ENCODE results near the gene ACAP3. TPM values are rescaled to one million over a fixed set of nuclear protein-coding genes. Genes with fewer than 3 reads are reported as not detected.
A peak's percentile ranks its signal among the peaks of the same experiment; 100 is the strongest.

The ACAP3 gene
- total and polyA plus RNA-seq, 2 of the 4 experiments (the other 2 are of a cell fraction), result 13.3 to 58.2 TPM

- H3K27me3 ChIP-seq (ENCODE audit: control insufficient read depth, insufficient read depth, low read length), result no peaks in the 10 kb centered on the region
- no peak overlapping the region for H3K4me2 ChIP-seq (ENCODE audit: low read depth, low read length)
- DNase-seq, result no peak
- TF ChIP-seq FOS (IDR thresholded peaks at IDR 0.05; ENCODE audit: low read depth, low read length), result no peak
- no peak for TF ChIP-seq MAZ (IDR thresholded peaks at IDR 0.05; ENCODE audit: borderline replicate concordance, low read depth, low read length)
- no peak for TF ChIP-seq RCOR1 (IDR thresholded peaks at IDR 0.05; ENCODE audit: insufficient replicate concordance, low read length)
- TF ChIP-seq, protein P1, sequence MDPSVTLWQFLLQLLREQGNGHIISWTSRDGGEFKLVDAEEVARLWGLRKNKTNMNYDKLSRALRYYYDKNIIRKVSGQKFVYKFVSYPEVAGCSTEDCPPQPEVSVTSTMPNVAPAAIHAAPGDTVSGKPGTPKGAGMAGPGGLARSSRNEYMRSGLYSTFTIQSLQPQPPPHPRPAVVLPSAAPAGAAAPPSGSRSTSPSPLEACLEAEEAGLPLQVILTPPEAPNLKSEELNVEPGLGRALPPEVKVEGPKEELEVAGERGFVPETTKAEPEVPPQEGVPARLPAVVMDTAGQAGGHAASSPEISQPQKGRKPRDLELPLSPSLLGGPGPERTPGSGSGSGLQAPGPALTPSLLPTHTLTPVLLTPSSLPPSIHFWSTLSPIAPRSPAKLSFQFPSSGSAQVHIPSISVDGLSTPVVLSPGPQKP (IDR thresholded peaks at IDR 0.05; ENCODE audit: borderline replicate concordance, low read depth, low read length), result no peak
- TF ChIP-seq RFX5 (IDR thresholded peaks at IDR 0.05; ENCODE audit: low read depth, low read length), result no peak
- no peak for TF ChIP-seq MAFK (IDR thresholded peaks at IDR 0.05; ENCODE audit: low read depth, low read length)
- TF ChIP-seq NFE2L2 (IDR thresholded peaks at IDR 0.05; ENCODE audit: low read depth, low read length), result no peak
- no peak for TF ChIP-seq MXI1 (IDR thresholded peaks at IDR 0.05; ENCODE audit: borderline replicate concordance, low read depth, low read length)
- TF ChIP-seq SMC3 (IDR thresholded peaks at IDR 0.05; ENCODE audit: low read depth, low read length), result no peak
- TF ChIP-seq CHD1 (IDR thresholded peaks at IDR 0.05; ENCODE audit: low read depth, low read length), result no peak
- TF ChIP-seq, protein P2, sequence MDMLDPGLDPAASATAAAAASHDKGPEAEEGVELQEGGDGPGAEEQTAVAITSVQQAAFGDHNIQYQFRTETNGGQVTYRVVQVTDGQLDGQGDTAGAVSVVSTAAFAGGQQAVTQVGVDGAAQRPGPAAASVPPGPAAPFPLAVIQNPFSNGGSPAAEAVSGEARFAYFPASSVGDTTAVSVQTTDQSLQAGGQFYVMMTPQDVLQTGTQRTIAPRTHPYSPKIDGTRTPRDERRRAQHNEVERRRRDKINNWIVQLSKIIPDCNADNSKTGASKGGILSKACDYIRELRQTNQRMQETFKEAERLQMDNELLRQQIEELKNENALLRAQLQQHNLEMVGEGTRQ (IDR thresholded peaks at IDR 0.05; ENCODE audit: low read depth, low read length), result no peak
- TF ChIP-seq BHLHE40 (IDR thresholded peaks at IDR 0.05; ENCODE audit: low read depth, low read length), result no peak
- TF ChIP-seq CEBPB (IDR thresholded peaks at IDR 0.05; ENCODE audit: low read depth, low read length), result no peak
- no peak for TF ChIP-seq POLR2A (IDR thresholded peaks at IDR 0.05; ENCODE audit: low read depth, low read length)
- no peak for TF ChIP-seq RAD21 (IDR thresholded peaks at IDR 0.05; ENCODE audit: low read length)
- no peak overlapping the region for H3K27ac ChIP-seq (ENCODE audit: insufficient read depth, low read length)
- no peak overlapping the region for H3K4ac ChIP-seq (ENCODE audit: low read depth, low read length)
- H3K4me1 ChIP-seq (ENCODE audit: control insufficient read depth, insufficient read depth, low read length), result peaks cover 6% of the 10 kb centered on the region; the same call in 1 of the 2 replicates
- no peak overlapping the region for H3K4me3 ChIP-seq (ENCODE audit: insufficient read depth, low read depth, low read length)
- peaks cover 4% of the 10 kb centered on the region; the same call in 1 of the 2 replicates for H3K9me1 ChIP-seq (ENCODE audit: insufficient read depth, low read length)
- no peak overlapping the region for H2BK20ac ChIP-seq (ENCODE audit: low read depth, low read length)
- in situ Hi-C loops (cut with MboI; ENCODE audit: low sequenced_read_pairs) (no loop called here), intact Hi-C loops (cut with micrococcal nuclease) (no loop called here), dilution Hi-C loops (cut with HindIII; ENCODE audit: low sequenced_read_pairs, unreplicated experiment) (no loop called here)
- no peak overlapping the region for H2BK5ac ChIP-seq (ENCODE audit: low read depth, low read length, poor library complexity, severe bottlenecking)
- no peak overlapping the region for H2BK120ac ChIP-seq (ENCODE audit: low read depth, low read length)
- no peak overlapping the region for H3K14ac ChIP-seq (replicated peaks; ENCODE audit: low read depth, low read length)
- no peak overlapping the region for H2BK15ac ChIP-seq (ENCODE audit: low read depth, low read length)
- POLR2A ChIA-PET (ENCODE audit: unreplicated experiment), result no interaction called here
- CTCF ChIA-PET, result no interaction called here
- no peak overlapping the region for H3K18ac ChIP-seq (ENCODE audit: low read depth, low read length)
- no peak overlapping the region for H3K23ac ChIP-seq (ENCODE audit: low read depth, low read length)
- no peaks in the 10 kb centered on the region for H3K36me3 ChIP-seq (ENCODE audit: control insufficient read depth, insufficient read depth, low read length)
- H2AFZ ChIP-seq (replicated peaks; ENCODE audit: low read length, poor library complexity), result no peak overlapping the region
- no peak overlapping the region for H4K5ac ChIP-seq (ENCODE audit: low read depth, low read length)
- no peak overlapping the region for H3K56ac ChIP-seq (ENCODE audit: extremely low read depth, insufficient read depth, low read length)
- H3K9ac ChIP-seq (ENCODE audit: low read depth, low read length), result no peak overlapping the region
- no peaks in the 10 kb centered on the region for H3K79me1 ChIP-seq (ENCODE audit: low read depth in 1 of 2, low read length in 2 of 2)
- no peak for ATAC-seq (ENCODE audit: low read depth)
- H2AK5ac ChIP-seq (ENCODE audit: low read depth, low read length), result no peak overlapping the region; the same call in 1 of the 2 replicates
- no peaks in the 10 kb centered on the region for H3K9me3 ChIP-seq (ENCODE audit: control insufficient read depth, insufficient read depth, low read length)
- 93% methylated on average over 16 of the region's 32 CpGs; no CpG with 5 or more reads in 1 of the 2 experiments for WGBS, 2 experiments (ENCODE audit: extremely low coverage in 2 of 2, insufficient read length in 1 of 2)
- no peaks in the 10 kb centered on the region; the same call in 1 of the 2 replicates for H4K20me1 ChIP-seq (ENCODE audit: insufficient read depth, low read length)
- peak overlapping the region; percentile 42 for H2AK9ac ChIP-seq (replicated peaks; ENCODE audit: low read depth, low read length, poor library complexity)
- no TSS peak for BruUV-seq (replicated peaks)
- no peak overlapping the region for H4K91ac ChIP-seq (ENCODE audit: insufficient read depth, low read depth, low read length)
- H4K8ac ChIP-seq (ENCODE audit: low read depth in 2 of 2, low read length in 2 of 2), result no peak overlapping the region
Measured at GRCh38 chr1:1284221-1285101, 23.3 kb downstream of the ACAP3 start.
